Stimulated activated CD4-positive, alpha-beta T cell treated with anti-CD3 and anti-CD28 coated beads, TNF-alpha, amount 100 ng/mL, for 48 hours (primary cell): Measurements from ENCODE around the gene GLT8D1.
"Not testable (repeated sequence)": the region's sequence is repeated elsewhere in the genome, so short reads cannot be mapped to it uniquely, and the experiment has no call there.

ENCODE experiments used
- DNase-seq, 3 donors: peaks; one replicate each; pipeline ENCODE4 v3.0.0-alpha.2; 2020; ENCODE audit warnings: low read depth in 3 of 3

Gene GLT8D1

GRCh38 chr3:52705688-52706686 is at the start of gene GLT8D1, which contains the start of gene SPCS1:
TSS of gene GLT8D1 (minus strand) at chr3:52705791. CDS start at chr3:52700460, 5,331 bp downstream.
TSS of gene SPCS1 (plus strand) at chr3:52706106. CDS start at chr3:52706247, 141 bp downstream.
- DNase-seq, result peak; percentile 68 to 84 (median 70)

GRCh38 chr3:52754373-52754772 is 48.8 kb upstream of the GLT8D1 start:
- no peak for DNase-seq

- no peak for DNase-seq
Measured at GRCh38 chr3:52752045-52752660, 46.6 kb upstream of the GLT8D1 start.

GRCh38 chr3:52743721-52744120 is 38.1 kb upstream of the GLT8D1 start:
- DNase-seq, result no peak

GRCh38 chr3:52743152-52743551 is 37.6 kb upstream of the GLT8D1 start:
- no peak for DNase-seq

GRCh38 chr3:52742418-52743041 is 36.9 kb upstream of the GLT8D1 start:
- no peak for DNase-seq

- no peak for DNase-seq
Measured at GRCh38 chr3:52739730-52740129, 34.1 kb upstream of the GLT8D1 start.

GRCh38 chr3:52733256-52733891 is 27.8 kb upstream of the GLT8D1 start:
- DNase-seq, result no peak

- no peak for DNase-seq
Measured at GRCh38 chr3:52731590-52731989, 26.0 kb upstream of the GLT8D1 start.

- no peak for DNase-seq
Measured at GRCh38 chr3:52730681-52731080, 25.1 kb upstream of the GLT8D1 start.

GRCh38 chr3:52728753-52729152 is 23.2 kb upstream of the GLT8D1 start:
- DNase-seq, result not testable (repeated sequence)

GRCh38 chr3:52724511-52724910 is 18.9 kb upstream of the GLT8D1 start:
- DNase-seq, result no peak

GRCh38 chr3:52723935-52724334 is 18.3 kb upstream of the GLT8D1 start:
- DNase-seq, result no peak

GRCh38 chr3:52722491-52722890 is 16.9 kb upstream of the GLT8D1 start:
- no peak for DNase-seq

GRCh38 chr3:52721730-52722008 is 16.1 kb upstream of the GLT8D1 start:
- DNase-seq, result no peak

GRCh38 chr3:52721002-52721729 is 15.6 kb upstream of the GLT8D1 start:
- no peak for DNase-seq

- no peak for DNase-seq
Measured at GRCh38 chr3:52719618-52720017, 14.0 kb upstream of the GLT8D1 start.

GRCh38 chr3:52715714-52716305 is 10.2 kb upstream of the GLT8D1 start:
- no peak for DNase-seq

GRCh38 chr3:52714335-52715302 is 9.0 kb upstream of the GLT8D1 start:
- DNase-seq, result no peak
